SJSA1 (cell line): ENCODE results near the gene ARMC9. TPM values are rescaled to one million over a fixed set of nuclear protein-coding genes. Genes with fewer than 3 reads are reported as not detected.
A peak's percentile ranks its signal among the peaks of the same experiment; 100 is the strongest.
"Not testable (repeated sequence)": the region's sequence is repeated elsewhere in the genome, so short reads cannot be mapped to it uniquely, and the experiment has no call there.

Experiments
- DNase-seq, 2 experiments: peaks; one replicate each; pipeline ENCODE4 v3.0.0-alpha.2; 2015 to 2020; ENCODE audit warnings: low spot score in 2 of 2, low read depth in 1 of 2
- H3K27ac ChIP-seq: fragments of 250-450 bp; sonication (Bioruptor Pico); 2 replicates; pipeline ENCODE4 v1.5.1; 2020; ENCODE audit warnings: mild to moderate bottlenecking, moderate library complexity
- H3K27me3 ChIP-seq: fragments of 250-450 bp; sonication (Bioruptor Pico); replicated peaks from 2 replicates; pipeline ENCODE4 v1.5.1; 2020; ENCODE audit warnings: mild to moderate bottlenecking, moderate library complexity
- H3K36me3 ChIP-seq: fragments of 250-450 bp; sonication (Bioruptor Pico); 2 replicates; pipeline ENCODE4 v1.5.1; 2020; ENCODE audit warnings: mild to moderate bottlenecking
- H3K4me1 ChIP-seq: fragments of 250-450 bp; sonication (Bioruptor Pico); replicated peaks from 2 replicates; pipeline ENCODE4 v1.6.1; 2021; ENCODE audit warnings: mild to moderate bottlenecking
- H3K4me3 ChIP-seq: fragments of 250-450 bp; sonication (Bioruptor Pico); 2 replicates; pipeline ENCODE4 v1.5.1; 2020; ENCODE audit warnings: mild to moderate bottlenecking
- H3K9me3 ChIP-seq: fragments of 250-450 bp; sonication (Bioruptor Pico); replicated peaks from 2 replicates; pipeline ENCODE4 v1.5.1; 2020; ENCODE audit warnings: mild to moderate bottlenecking
- total RNA-seq: library from RNA; depleted of rRNA; stranded (reverse); fragments of >200 nt; shearing (Covaris generic); gene quantifications from 2 replicates; pipeline ENCODE4 v1.2.3, GENCODE V29; 2014

Gene ARMC9
- total RNA-seq, 1 experiment from 2014 or later = 19.1 TPM

DNA sequence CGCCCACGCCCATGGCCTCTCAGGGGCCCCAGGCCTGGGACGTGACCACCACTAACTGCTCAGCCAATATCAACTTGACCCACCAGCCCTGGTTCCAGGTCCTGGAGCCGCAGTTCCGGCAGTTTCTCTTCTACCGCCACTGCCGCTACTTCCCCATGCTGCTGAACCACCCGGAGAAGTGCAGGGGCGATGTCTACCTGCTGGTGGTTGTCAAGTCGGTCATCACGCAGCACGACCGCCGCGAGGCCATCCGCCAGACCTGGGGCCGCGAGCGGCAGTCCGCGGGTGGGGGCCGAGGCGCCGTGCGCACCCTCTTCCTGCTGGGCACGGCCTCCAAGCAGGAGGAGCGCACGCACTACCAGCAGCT lies 199.5 kb downstream of the ARMC9 start:
- Histone ChIP-seq H3K27ac (no peak overlapping the region), H3K4me1 (peaks cover 7% of the 10 kb centered on the region), H3K4me3 (no peak overlapping the region), H3K9me3 (no peaks in the 10 kb centered on the region), H3K36me3 (no peaks in the 10 kb centered on the region), H3K27me3 (peaks cover 12% of the 10 kb centered on the region)
- DNase-seq = no peak

DNA sequence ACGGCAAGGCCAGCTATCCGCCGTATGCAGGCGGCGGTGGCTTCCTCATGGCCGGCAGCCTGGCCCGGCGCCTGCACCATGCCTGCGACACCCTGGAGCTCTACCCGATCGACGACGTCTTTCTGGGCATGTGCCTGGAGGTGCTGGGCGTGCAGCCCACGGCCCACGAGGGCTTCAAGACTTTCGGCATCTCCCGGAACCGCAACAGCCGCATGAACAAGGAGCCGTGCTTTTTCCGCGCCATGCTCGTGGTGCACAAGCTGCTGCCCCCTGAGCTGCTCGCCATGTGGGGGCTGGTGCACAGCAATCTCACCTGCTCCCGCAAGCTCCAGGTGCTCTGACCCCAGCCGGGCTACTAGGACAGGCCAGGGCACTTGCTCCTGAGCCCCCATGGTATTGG lies 200.2 kb downstream of the ARMC9 start:
- Histone ChIP-seq H3K27ac (no peak overlapping the region), H3K9me3 (no peaks in the 10 kb centered on the region)

DNA sequence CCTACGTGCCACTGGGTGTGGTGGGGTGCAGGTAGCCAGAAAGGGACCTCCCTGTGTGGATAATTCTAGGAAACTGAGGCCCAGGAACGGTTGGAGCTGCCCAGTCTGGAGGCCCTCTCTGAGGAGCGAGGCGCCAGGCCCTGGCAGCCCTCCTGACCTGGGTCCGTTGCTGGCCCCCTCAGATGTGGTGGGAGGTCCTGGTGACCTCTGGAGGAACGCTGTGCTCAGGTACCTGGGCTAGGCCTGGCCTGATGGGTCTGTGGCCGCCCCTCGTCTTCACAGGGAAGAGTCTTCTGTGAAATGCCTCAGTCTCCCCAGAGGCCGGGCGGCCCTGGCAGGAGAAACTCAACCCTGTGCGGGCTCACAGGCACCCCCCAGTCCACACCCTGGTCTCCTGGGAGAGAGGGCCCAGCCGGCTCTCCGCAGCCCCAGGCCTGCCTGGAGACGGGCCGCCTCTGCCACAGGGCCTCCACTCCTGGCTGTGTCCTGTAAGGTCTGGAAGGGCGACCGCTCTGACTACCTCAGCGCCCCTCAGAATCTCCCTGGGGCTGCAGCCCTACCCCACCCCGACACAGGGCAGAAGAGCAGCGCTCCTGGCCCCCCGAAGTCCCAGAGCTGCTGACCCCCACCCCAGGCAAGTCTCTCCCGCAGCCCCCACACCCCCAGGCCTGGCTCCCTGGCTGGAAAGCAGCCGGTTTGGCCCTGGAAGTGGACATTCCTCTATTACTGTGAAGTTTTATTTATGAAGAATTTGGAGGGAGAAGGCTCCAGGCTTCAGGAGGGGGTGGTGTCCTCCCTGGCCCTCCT lies 200.8 kb downstream of the ARMC9 start:
- no peak overlapping the region for H3K27ac ChIP-seq
- no peaks in the 10 kb centered on the region for H3K36me3 ChIP-seq
- no peak for DNase-seq
- no peak overlapping the region for H3K4me3 ChIP-seq
- H3K4me1 ChIP-seq = peaks cover 7% of the 10 kb centered on the region
- H3K27me3 ChIP-seq = peaks cover 12% of the 10 kb centered on the region
- no peaks in the 10 kb centered on the region for H3K9me3 ChIP-seq

More for the DNA sequence above, 200.2 kb downstream of the ARMC9 start:
- H3K4me1 ChIP-seq = peaks cover 7% of the 10 kb centered on the region
- no peaks in the 10 kb centered on the region for H3K36me3 ChIP-seq
- H3K4me3 ChIP-seq = no peak overlapping the region
- no peak for DNase-seq
- H3K27me3 ChIP-seq = peaks cover 12% of the 10 kb centered on the region

DNA sequence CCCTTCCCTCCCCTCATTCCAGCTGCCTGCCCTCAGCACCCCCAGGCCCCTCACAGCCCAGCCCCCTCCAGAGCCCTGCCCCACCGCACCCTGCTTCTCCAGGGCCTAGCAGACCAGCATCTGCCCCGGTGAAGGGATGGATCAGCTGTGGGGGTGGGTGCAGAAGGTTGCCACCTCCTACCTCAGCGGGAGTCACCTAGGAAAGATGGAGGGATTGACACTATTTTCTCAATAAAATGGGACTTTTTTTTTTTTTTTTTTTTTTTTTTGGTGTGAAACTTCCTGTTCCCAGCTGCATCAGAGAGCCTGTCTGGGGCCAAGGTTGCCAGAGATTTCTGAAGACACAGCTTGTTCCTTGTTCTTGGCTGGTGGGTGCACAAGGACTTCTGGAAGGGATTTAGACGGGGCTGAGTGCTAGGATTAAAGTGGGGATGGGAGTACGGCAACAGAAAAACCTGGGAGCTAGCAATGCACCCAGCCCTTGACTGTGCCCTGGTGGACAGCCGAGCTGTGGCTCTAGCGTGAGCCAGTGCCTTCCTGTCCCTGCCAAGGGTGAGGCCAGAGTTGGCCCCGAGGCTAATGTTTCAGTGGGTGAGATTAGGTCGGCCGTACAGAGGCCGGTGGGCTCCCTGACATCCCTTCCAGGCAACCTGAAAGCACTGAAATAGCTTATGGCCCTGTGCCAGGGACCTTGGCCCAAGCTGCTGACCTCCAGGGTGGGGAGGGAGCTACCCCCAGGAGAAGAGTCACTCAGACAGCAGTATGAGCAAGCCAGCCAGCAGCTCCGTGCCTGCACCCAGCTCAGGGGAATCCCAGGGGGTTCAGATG lies 201.6 kb downstream of the ARMC9 start:
- H3K27ac ChIP-seq = no peak overlapping the region
- no peaks in the 10 kb centered on the region for H3K36me3 ChIP-seq
- DNase-seq = peak in 1 of 2 experiments; percentile 34

DNA sequence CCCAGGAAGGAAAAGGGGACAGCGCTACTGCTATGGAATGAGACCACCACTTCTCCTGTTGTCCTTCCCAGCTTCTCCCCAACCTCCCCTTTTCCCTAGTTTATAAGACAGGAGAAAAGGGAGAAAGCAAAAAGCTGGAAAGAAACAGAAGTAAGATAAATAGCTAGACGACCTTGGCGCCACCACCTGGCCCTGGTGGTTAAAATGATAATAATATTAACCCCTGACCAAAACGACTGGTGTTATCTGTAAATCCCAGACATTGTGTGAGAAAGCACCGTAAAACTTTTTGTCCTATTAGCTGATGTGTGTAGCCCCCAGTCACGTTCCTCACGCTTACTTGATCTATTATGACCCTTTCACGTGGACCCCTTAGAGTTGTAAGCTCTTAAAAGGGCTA lies 202.2 kb downstream of the ARMC9 start:
- not testable (repeated sequence) for H3K27ac ChIP-seq, H3K4me3 ChIP-seq, H3K36me3 ChIP-seq, H3K27me3 ChIP-seq, H3K9me3 ChIP-seq, DNase-seq
- H3K4me1 ChIP-seq = peaks cover 13% of the 10 kb centered on the region

More for the DNA sequence above, 201.6 kb downstream of the ARMC9 start:
- Histone ChIP-seq H3K27me3 (peaks cover 12% of the 10 kb centered on the region), H3K4me3 (no peak overlapping the region), H3K4me1 (peaks cover 7% of the 10 kb centered on the region), H3K9me3 (no peaks in the 10 kb centered on the region)

DNA sequence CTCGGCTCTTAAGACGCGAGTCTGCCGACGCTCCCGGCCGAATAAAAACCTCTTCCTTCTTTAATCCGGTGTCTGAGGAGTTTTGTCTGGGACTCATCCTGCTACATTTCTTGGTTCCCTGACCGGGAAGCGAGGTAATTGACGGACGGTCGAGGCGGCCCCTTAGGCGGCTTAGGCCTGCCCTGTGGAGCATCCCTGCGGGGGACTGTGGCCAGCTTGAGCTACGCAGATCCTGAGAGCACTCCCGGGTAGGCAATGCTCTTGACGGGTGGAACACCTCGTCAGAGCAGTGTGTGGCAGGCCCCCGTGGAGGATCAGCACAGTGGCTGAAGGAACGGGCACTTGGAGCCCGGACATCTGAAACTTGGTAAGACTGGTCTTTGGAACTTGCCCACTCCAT lies 202.7 kb downstream of the ARMC9 start:
- H3K36me3 ChIP-seq, DNase-seq, H3K27me3 ChIP-seq, H3K4me3 ChIP-seq, H3K27ac ChIP-seq, H3K9me3 ChIP-seq: not testable (repeated sequence)
- peaks cover 17% of the 10 kb centered on the region for H3K4me1 ChIP-seq

DNA sequence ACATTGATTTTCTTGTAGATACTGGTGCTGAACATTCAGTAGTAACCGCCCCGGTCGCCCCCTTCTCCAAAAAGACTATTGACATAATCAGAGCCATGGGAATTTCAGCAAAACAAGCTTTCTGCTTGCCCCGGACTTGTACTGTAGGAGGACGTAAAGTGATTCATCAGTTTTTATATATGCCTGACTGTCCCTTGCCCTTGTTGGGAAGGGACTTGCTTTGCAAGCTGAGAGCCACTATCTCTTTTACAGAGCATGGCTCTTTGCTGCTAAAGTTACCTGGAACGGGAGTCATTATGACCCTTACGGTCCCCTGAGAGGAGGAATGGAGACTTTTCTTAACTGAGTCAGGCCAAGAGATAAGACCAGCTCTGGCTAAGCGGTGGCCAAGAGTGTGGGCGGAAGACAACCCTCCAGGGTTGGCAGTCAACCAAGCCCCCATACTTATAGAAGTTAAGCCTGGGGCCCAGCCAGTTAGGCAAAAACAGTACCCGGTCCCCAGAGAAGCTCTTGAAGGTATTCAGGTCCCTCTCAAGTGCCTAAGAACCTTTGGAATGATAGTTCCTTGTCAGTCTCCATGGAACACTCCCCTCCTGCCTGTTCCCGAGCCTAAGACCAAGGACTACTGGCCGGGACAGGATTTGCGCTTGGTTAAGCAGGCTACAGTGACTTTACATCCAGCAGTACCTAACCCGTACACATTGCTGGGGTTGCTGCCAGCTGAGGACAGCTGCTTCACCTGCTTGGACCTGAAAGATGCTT lies 205.2 kb downstream of the ARMC9 start:
- DNase-seq, H3K36me3 ChIP-seq, H3K4me3 ChIP-seq, H3K27ac ChIP-seq, H3K27me3 ChIP-seq, H3K9me3 ChIP-seq: not testable (repeated sequence)
- peaks cover 28% of the 10 kb centered on the region for H3K4me1 ChIP-seq

DNA sequence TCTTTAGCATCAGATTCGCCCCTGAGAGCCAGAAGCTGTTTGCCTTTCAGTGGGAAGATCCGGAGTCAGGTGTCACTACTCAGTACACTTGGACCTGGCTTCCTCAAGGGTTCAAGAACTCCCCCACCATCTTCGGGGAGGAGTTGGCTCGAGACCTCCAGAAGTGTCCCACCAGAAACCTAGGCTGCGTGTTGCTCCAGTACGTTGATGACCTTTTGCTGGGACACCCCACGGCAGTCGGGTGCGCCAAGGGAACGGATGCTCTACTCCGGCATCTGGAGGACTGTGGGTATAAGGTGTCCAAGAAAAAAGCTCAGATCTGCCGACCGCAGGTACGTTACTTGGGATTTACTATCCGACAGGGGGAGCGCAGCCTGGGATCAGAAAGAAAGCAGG lies 205.8 kb downstream of the ARMC9 start:
- H3K9me3 ChIP-seq, H3K27ac ChIP-seq, H3K27me3 ChIP-seq, H3K36me3 ChIP-seq, DNase-seq, H3K4me3 ChIP-seq: not testable (repeated sequence)
- H3K4me1 ChIP-seq = peaks cover 28% of the 10 kb centered on the region

DNA sequence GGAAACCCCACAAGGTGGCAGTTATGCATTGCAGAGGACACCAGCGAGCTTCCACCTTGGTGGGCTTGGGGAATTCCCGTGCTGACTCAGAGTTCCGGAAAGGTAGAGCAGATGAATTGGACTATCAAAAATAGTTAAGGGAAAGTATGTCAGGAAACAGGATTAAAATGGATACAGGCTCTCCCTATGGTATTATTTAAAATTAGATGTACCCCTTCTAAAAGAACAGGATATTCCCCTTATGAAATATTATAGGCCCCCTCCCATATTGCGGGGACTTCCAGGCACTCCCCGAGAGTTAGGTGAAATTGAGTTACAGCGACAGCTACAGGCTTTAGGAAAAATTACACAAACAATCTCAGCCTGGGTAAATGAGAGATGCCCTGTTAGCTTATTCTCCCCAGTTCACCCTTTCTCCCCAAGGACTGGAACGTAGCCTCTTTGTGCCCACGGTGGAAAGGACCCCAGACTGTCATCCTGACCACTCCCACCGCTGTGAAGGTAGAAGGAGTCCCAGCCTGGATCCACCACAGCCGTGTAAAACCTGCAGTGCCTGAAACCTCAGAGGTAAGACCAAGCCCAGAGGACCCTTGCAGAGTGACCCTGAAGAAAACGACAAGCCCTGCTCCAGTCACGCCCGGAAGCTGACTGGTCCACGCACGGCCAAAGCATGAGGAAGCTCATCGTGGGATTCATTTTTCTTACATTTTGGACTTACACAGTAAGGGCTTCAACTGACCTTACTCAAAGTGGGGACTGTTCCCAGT lies 207.4 kb downstream of the ARMC9 start:
- H3K9me3 ChIP-seq, H3K4me3 ChIP-seq, H3K36me3 ChIP-seq, H3K27me3 ChIP-seq: not testable (repeated sequence)
- Histone ChIP-seq H3K4me1 (peaks cover 21% of the 10 kb centered on the region), H3K27ac (peak overlapping the region; percentile 62; the same call in 1 of the 2 replicates)
- peak; percentile 65 to 67 for DNase-seq

DNA sequence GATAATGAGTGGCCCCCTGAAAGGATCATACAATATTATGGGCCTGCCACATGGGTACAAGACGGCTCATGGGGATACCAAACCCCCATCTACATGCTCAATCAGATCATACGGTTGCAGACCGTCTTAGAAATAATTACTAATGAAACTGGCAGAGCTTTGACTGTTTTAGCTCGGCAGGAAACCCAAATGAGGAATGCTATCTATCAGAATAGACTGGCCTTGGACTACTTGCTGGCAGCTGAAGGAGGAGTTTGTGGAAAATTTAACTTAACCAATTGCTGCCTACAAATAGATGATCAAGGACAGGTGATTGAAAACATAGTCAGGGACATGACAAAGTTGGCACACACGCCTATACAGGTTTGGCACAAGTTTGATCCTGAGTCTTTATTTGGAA lies 209.3 kb downstream of the ARMC9 start:
- not testable (repeated sequence) for H3K4me3 ChIP-seq, H3K27me3 ChIP-seq, H3K36me3 ChIP-seq, H3K9me3 ChIP-seq, DNase-seq, H3K27ac ChIP-seq
- peaks cover 33% of the 10 kb centered on the region for H3K4me1 ChIP-seq

DNA sequence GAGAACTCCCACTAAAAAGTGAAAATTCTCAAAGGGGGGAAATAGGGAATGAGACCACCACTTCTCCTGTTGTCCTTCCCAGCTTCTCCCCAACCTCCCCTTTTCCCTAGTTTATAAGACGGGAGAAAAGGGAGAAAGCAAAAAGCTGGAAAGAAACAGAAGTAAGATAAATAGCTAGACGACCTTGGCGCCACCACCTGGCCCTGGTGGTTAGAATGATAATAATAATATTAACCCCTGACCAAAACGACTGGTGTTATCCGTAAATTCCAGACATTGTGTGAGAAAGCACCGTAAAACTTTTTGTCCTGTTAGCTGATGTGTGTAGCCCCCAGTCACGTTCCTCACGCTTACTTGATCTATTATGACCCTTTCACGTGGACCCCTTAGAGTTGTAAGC lies 209.9 kb downstream of the ARMC9 start:
- H3K9me3 ChIP-seq, H3K36me3 ChIP-seq, H3K27ac ChIP-seq: not testable (repeated sequence)

DNA sequence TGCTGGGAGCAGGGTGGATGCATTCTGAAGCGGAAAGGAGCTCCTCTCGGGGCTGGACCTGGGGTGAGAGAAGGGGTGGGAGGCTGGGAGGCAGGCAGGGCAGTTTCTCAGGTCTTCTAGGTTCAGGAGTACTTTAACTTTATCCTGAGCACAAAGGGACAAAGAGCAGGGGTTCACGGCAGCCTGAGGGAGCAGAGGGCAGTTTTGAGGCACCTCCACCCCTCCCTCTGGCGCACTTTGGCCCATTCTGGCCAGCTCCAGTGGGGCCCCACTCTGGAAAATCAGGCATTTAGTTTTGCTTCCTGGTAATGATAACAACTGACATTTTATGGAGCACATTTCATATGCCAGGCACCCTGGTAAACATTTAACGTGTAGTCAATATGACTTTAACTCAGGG lies 211.3 kb downstream of the ARMC9 start:
- no peak overlapping the region for H3K27ac ChIP-seq
- no peaks in the 10 kb centered on the region for H3K27me3 ChIP-seq
- no peaks in the 10 kb centered on the region; the same call in 1 of the 2 replicates for H3K9me3 ChIP-seq
- peaks cover 35% of the 10 kb centered on the region for H3K4me1 ChIP-seq
- H3K4me3 ChIP-seq = no peak overlapping the region
- no peak for DNase-seq
- H3K36me3 ChIP-seq = no peaks in the 10 kb centered on the region

More for the DNA sequence above, 209.9 kb downstream of the ARMC9 start:
- not testable (repeated sequence) for H3K27me3 ChIP-seq, DNase-seq, H3K4me3 ChIP-seq
- peaks cover 35% of the 10 kb centered on the region for H3K4me1 ChIP-seq

DNA sequence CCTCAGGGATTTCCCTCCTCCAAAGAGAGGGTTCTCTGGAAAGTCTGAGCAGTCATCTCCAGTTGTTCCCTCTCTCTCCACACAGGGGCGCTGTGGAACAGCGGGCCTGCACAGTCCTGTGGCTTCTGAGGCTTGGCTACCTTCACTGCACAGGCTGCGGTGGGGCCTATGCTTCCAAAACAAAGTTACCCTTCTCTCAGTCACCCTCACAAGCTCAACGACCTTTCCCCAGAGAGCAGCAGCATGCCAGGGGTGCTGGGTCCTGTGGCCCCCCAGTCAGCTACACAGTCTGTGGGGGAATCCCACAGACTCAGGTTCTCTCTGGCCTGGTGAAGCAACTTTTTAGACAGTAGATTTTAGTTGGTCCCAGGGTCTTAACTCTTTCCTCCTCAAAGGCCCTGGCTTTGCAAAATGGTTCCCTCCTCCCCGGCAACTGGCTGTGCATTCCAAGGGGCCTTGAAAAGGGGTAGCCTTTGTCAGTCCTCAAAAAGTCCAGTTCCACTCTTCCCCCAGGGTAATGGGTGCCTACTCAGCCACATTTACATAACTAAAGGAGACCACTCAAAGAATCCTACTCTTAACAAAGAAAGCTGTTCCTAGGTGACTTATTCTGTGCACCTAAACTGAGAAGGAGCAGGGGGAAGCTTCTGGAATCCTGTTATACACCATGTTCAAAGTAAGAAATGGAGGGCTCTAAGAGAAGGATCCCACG lies 212.0 kb downstream of the ARMC9 start:
- Histone ChIP-seq H3K27me3 (no peaks in the 10 kb centered on the region), H3K9me3 (no peaks in the 10 kb centered on the region; the same call in 1 of the 2 replicates), H3K4me3 (no peak overlapping the region), H3K4me1 (peaks cover 31% of the 10 kb centered on the region), H3K36me3 (no peaks in the 10 kb centered on the region), H3K27ac (no peak overlapping the region)
- no peak for DNase-seq
